ENCODE data around the gene LHFPL6.

DNA sequence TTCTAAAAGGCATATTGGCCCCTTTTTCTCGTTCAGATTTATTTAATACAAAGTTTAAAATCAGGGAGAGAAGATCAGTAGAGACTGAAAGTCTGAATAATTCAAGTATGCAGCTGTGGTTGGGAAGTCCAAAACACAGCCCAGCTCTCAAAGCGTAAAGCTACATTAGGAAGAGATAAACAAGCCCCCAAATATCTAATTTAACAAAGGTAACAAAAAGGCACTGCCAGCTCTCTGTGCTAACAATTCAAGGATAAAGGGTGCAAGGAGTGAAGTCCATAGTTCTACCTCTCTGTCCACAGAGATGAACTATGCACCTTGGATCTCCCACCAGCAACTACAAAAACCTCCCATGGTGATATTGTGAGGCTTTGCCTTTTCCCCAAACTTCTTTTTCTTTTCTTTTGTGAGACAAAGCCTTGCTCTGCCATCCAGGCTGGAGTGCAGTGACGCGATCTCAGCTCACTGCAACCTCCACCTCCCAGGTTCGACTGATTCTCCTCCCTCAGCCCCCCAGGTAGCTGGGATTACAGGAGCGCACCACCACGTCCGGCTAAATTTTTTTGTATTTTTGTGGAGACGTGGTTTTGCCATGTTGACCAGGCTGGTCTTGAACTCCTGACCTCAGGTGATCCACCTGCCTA is 104.4 kb downstream of the LHFPL6 start:
- TF ChIP-seq, protein P1, sequence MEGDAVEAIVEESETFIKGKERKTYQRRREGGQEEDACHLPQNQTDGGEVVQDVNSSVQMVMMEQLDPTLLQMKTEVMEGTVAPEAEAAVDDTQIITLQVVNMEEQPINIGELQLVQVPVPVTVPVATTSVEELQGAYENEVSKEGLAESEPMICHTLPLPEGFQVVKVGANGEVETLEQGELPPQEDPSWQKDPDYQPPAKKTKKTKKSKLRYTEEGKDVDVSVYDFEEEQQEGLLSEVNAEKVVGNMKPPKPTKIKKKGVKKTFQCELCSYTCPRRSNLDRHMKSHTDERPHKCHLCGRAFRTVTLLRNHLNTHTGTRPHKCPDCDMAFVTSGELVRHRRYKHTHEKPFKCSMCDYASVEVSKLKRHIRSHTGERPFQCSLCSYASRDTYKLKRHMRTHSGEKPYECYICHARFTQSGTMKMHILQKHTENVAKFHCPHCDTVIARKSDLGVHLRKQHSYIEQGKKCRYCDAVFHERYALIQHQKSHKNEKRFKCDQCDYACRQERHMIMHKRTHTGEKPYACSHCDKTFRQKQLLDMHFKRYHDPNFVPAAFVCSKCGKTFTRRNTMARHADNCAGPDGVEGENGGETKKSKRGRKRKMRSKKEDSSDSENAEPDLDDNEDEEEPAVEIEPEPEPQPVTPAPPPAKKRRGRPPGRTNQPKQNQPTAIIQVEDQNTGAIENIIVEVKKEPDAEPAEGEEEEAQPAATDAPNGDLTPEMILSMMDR (IDR thresholded peaks at IDR 0.05), result no peak
- no peak for TF ChIP-seq EP300 (IDR thresholded peaks at IDR 0.05)

All from upper lobe of left lung (tissue), 4 donors.